ENCODE measurements around the gene SFTPA1. TPM values are rescaled to one million over a fixed set of nuclear protein-coding genes. Genes with fewer than 3 reads are reported as not detected.

The SFTPA1 gene
- total RNA-seq, 4 donors from 2014 or later: 0.95 TPM; not detected in 3

Other genes with a start within 250 kb of the SFTPA1 start
- 100 to 1,000 TPM in 1 of 4 donors, 10 to 100 TPM in 3; 32.8 to 122 (median 37.7) TPM for gene ZCCHC24, start 165.3 kb upstream of the SFTPA1 start, total RNA-seq
- under 1 TPM in 3 of 4 donors, not detected in 1; 0.14 to 0.29 (median 0.26) TPM for gene EIF5AL1, start 98.4 kb upstream of the SFTPA1 start, total RNA-seq
- under 1 TPM in 2 of 4 donors, not detected in 2; 0.21 to 0.43 TPM for gene SFTPA2, start 50.5 kb upstream of the SFTPA1 start, total RNA-seq
- gene NUTM2B, start 92.3 kb downstream of the SFTPA1 start, total RNA-seq: 1 to 10 TPM in 1 of 4 donors, under 1 TPM in 1, not detected in 2; 0.41 to 1.3 TPM
- under 1 TPM in 1 of 4 donors, not detected in 3; 0.48 TPM for gene NUTM2E, start 215.8 kb downstream of the SFTPA1 start, total RNA-seq

Measured in uterus (tissue), 4 donors.